ENCODE measurements around the gene SMYD4. TPM values are rescaled to one million over a fixed set of nuclear protein-coding genes. Genes with fewer than 3 reads are reported as not detected.

The SMYD4 gene
- total RNA-seq, 1 donor, result 10.1 TPM

- H3K27ac ChIP-seq (ENCODE audit: low read depth, low read length), result no peak overlapping the region
- TF ChIP-seq, protein P1, sequence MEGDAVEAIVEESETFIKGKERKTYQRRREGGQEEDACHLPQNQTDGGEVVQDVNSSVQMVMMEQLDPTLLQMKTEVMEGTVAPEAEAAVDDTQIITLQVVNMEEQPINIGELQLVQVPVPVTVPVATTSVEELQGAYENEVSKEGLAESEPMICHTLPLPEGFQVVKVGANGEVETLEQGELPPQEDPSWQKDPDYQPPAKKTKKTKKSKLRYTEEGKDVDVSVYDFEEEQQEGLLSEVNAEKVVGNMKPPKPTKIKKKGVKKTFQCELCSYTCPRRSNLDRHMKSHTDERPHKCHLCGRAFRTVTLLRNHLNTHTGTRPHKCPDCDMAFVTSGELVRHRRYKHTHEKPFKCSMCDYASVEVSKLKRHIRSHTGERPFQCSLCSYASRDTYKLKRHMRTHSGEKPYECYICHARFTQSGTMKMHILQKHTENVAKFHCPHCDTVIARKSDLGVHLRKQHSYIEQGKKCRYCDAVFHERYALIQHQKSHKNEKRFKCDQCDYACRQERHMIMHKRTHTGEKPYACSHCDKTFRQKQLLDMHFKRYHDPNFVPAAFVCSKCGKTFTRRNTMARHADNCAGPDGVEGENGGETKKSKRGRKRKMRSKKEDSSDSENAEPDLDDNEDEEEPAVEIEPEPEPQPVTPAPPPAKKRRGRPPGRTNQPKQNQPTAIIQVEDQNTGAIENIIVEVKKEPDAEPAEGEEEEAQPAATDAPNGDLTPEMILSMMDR (IDR thresholded peaks at IDR 0.05; ENCODE audit: extremely low read depth, low read depth, low read length), result no peak
- peaks cover 29% of the 10 kb centered on the region for H3K36me3 ChIP-seq (ENCODE audit: insufficient read depth, low read length)
- H3K4me1 ChIP-seq (ENCODE audit: insufficient read depth, low read length), result peaks cover 4% of the 10 kb centered on the region
- no peak for DNase-seq (ENCODE audit: insufficient read length, low spot score, missing footprints)
- peaks cover 2% of the 10 kb centered on the region for H3K79me2 ChIP-seq (ENCODE audit: insufficient read depth, low read length)
- no peaks in the 10 kb centered on the region for H4K20me1 ChIP-seq (ENCODE audit: insufficient read depth, low read length)
- no peak overlapping the region for H3K4me2 ChIP-seq (ENCODE audit: insufficient read depth, low read length)
- H3K9me3 ChIP-seq (ENCODE audit: low read depth, low read length), result no peaks in the 10 kb centered on the region
- H2AFZ ChIP-seq (ENCODE audit: low read length), result no peak overlapping the region
- no peak overlapping the region for H3K4me3 ChIP-seq (ENCODE audit: insufficient read depth, low read length)
- no peaks in the 10 kb centered on the region for H3K27me3 ChIP-seq (ENCODE audit: insufficient read depth, low read length)
Observed at GRCh38 chr17:1852327-1852726, 22.6 kb upstream of the SMYD4 start.

DNA sequence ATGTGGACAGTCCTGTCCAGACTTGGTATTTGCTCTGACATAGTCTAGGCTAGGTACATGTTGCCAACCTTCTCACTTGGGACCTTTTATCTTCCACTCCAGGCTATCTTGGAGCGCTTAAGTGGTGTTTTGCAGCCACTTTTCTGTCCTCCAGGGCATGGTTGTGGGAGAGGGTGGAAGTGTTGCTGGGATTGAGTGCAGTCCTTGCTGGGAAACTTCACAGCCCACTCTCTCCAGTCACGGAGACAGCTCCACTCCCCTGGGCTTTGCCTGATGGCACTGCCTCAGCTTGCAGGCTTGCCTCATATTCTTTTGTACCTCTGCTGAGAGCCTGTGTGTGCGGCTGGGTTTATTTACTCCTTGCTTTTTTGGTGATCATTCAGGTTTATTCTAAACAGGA, 17.5 kb upstream of the SMYD4 start:
- DNase-seq (ENCODE audit: insufficient read length, low spot score, missing footprints), result no peak
- Histone ChIP-seq H3K36me3 (ENCODE audit: insufficient read depth, low read length) (peaks cover 46% of the 10 kb centered on the region), H3K4me3 (ENCODE audit: insufficient read depth, low read length) (no peak overlapping the region)

GRCh38 chr17:1843947-1844346, 14.2 kb upstream of the SMYD4 start:
- Histone ChIP-seq H3K36me3 (ENCODE audit: insufficient read depth, low read length) (peaks cover 45% of the 10 kb centered on the region), H3K27me3 (ENCODE audit: insufficient read depth, low read length) (no peaks in the 10 kb centered on the region), H3K9me3 (ENCODE audit: low read depth, low read length) (no peaks in the 10 kb centered on the region), H2AFZ (ENCODE audit: low read length) (no peak overlapping the region), H3K4me2 (ENCODE audit: insufficient read depth, low read length) (no peak overlapping the region), H4K20me1 (ENCODE audit: insufficient read depth, low read length) (no peaks in the 10 kb centered on the region), H3K79me2 (ENCODE audit: insufficient read depth, low read length) (peaks cover 39% of the 10 kb centered on the region), H3K4me1 (ENCODE audit: insufficient read depth, low read length) (no peaks in the 10 kb centered on the region), H3K4me3 (ENCODE audit: insufficient read depth, low read length) (no peak overlapping the region), H3K27ac (ENCODE audit: low read depth, low read length) (no peak overlapping the region)
- TF ChIP-seq, protein P1 (IDR thresholded peaks at IDR 0.05; ENCODE audit: extremely low read depth, low read depth, low read length), result no peak
- DNase-seq (ENCODE audit: insufficient read length, low spot score, missing footprints), result no peak

More for the DNA sequence above, 17.5 kb upstream of the SMYD4 start:
- TF ChIP-seq, protein P1 (IDR thresholded peaks at IDR 0.05; ENCODE audit: extremely low read depth, low read depth, low read length), result no peak
- H3K27ac ChIP-seq (ENCODE audit: low read depth, low read length), result no peak overlapping the region
- H3K4me2 ChIP-seq (ENCODE audit: insufficient read depth, low read length), result no peak overlapping the region
- H4K20me1 ChIP-seq (ENCODE audit: insufficient read depth, low read length), result no peaks in the 10 kb centered on the region
- no peak overlapping the region for H2AFZ ChIP-seq (ENCODE audit: low read length)
- no peaks in the 10 kb centered on the region for H3K27me3 ChIP-seq (ENCODE audit: insufficient read depth, low read length)
- H3K9me3 ChIP-seq (ENCODE audit: low read depth, low read length), result no peaks in the 10 kb centered on the region
- H3K4me1 ChIP-seq (ENCODE audit: insufficient read depth, low read length), result peaks cover 4% of the 10 kb centered on the region
- H3K79me2 ChIP-seq (ENCODE audit: insufficient read depth, low read length), result peaks cover 12% of the 10 kb centered on the region

DNA sequence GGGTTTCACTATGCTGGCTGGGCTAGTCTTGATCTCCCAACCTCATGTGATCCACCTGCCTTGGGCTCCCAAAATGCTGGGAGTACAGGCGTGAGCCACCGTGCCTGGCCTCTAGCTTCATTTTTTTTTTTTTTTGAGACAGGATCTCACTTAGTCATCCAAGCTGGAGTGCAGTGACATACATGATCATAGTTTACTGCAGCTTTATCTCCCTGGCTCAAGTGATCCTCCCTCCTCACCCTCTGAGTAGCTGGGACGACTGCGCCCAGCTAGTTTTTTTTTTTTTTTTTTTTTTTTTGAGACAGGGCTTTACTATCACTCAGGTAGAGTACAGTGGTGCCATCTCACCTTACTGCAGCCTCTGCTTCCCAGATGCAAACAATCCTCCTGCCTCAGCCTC, 9.8 kb upstream of the SMYD4 start:
- TF ChIP-seq, protein P1 (IDR thresholded peaks at IDR 0.05; ENCODE audit: extremely low read depth, low read depth, low read length), result no peak
- Histone ChIP-seq H3K79me2 (ENCODE audit: insufficient read depth, low read length) (peaks cover 69% of the 10 kb centered on the region), H3K4me3 (ENCODE audit: insufficient read depth, low read length) (no peak overlapping the region), H3K27ac (ENCODE audit: low read depth, low read length) (no peak overlapping the region), H3K36me3 (ENCODE audit: insufficient read depth, low read length) (peaks cover 20% of the 10 kb centered on the region), H3K4me1 (ENCODE audit: insufficient read depth, low read length) (no peaks in the 10 kb centered on the region), H2AFZ (ENCODE audit: low read length) (no peak overlapping the region), H4K20me1 (ENCODE audit: insufficient read depth, low read length) (no peaks in the 10 kb centered on the region), H3K9me3 (ENCODE audit: low read depth, low read length) (no peaks in the 10 kb centered on the region), H3K4me2 (ENCODE audit: insufficient read depth, low read length) (no peak overlapping the region), H3K27me3 (ENCODE audit: insufficient read depth, low read length) (no peaks in the 10 kb centered on the region)
- no peak for DNase-seq (ENCODE audit: insufficient read length, low spot score, missing footprints)

All from osteoblast (primary cell).